BLaER1 (cell line): ENCODE results near the gene LRMDA.
"Not testable (repeated sequence)": the region's sequence is repeated elsewhere in the genome, so short reads cannot be mapped to it uniquely, and the experiment has no call there.

Source experiments
- H3K27ac ChIP-seq: shearing (Covaris generic); formaldehyde crosslinking; 2 replicates; pipeline ENCODE4 v1.8.1; 2022
- H3K27me3 ChIP-seq: shearing (Covaris generic); formaldehyde crosslinking; 2 replicates; pipeline ENCODE4 v1.8.1; 2022
- H3K36me3 ChIP-seq: shearing (Covaris generic); formaldehyde crosslinking; 2 replicates; pipeline ENCODE4 v1.8.1; 2022
- H3K4me1 ChIP-seq: shearing (Covaris generic); formaldehyde crosslinking; 2 replicates; pipeline ENCODE4 v1.8.1; 2022
- H3K4me2 ChIP-seq: shearing (Covaris generic); formaldehyde crosslinking; 2 replicates; pipeline ENCODE4 v1.8.1; 2022
- H3K4me3 ChIP-seq: shearing (Covaris generic); formaldehyde crosslinking; 2 replicates; pipeline ENCODE4 v1.8.1; 2022
- H3K9ac ChIP-seq: shearing (Covaris generic); formaldehyde crosslinking; 2 replicates; pipeline ENCODE4 v1.8.1; 2022
- H3K9me3 ChIP-seq: shearing (Covaris generic); formaldehyde crosslinking; 2 replicates; pipeline ENCODE4 v1.8.1; 2022
- H4K20me1 ChIP-seq: shearing (Covaris generic); formaldehyde crosslinking; 2 replicates; pipeline ENCODE4 v1.8.1; 2022
- Cebpa-rat ChIP-seq: shearing (Covaris generic); IDR thresholded peaks from 2 replicates; pipeline ENCODE4 v1.8.1; 2022

LRMDA gene

GRCh38 chr10:75512203-75512933, 80.9 kb downstream of the LRMDA start:
- H3K4me1 ChIP-seq: peaks cover 7% of the 10 kb centered on the region
- H4K20me1 ChIP-seq: no peaks in the 10 kb centered on the region
- peaks cover 18% of the 10 kb centered on the region for H3K9me3 ChIP-seq
- no peaks in the 10 kb centered on the region for H3K27me3 ChIP-seq
- no peak overlapping the region for H3K9ac ChIP-seq
- H3K4me3 ChIP-seq: no peak overlapping the region
- H3K4me2 ChIP-seq: no peak overlapping the region
- no peak for TF ChIP-seq Cebpa-rat
- H3K27ac ChIP-seq: no peak overlapping the region
- no peaks in the 10 kb centered on the region for H3K36me3 ChIP-seq

- Histone ChIP-seq H3K27ac (no peak overlapping the region), H3K27me3 (no peaks in the 10 kb centered on the region), H3K9ac (no peak overlapping the region), H4K20me1 (no peaks in the 10 kb centered on the region), H3K4me2 (no peak overlapping the region), H3K9me3 (peaks cover 18% of the 10 kb centered on the region), H3K36me3 (no peaks in the 10 kb centered on the region), H3K4me1 (no peaks in the 10 kb centered on the region), H3K4me3 (no peak overlapping the region)
- TF ChIP-seq Cebpa-rat: no peak
Observed at GRCh38 chr10:75513292-75513885, 82.0 kb downstream of the LRMDA start.

DNA sequence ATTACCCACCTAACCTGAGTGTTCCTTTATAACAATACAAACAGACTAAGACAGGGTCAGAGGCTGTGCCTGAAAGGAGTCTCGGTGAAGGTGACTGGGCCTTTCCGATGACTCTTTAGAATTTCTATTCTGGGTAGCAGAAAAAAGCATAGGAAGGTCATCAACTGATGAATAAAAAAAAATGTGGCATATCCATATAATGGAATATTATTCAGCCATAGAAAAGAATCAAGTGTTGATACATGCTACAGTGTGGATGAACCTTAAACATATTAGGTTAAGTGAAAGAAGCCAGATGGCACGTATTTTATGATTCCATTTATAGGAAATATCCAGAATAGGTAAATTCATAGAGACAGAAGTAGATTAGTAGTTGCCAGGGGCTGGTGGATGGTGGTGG, 83.4 kb downstream of the LRMDA start:
- Histone ChIP-seq H3K27me3 (no peaks in the 10 kb centered on the region), H3K9ac (no peak overlapping the region), H3K9me3 (peaks cover 18% of the 10 kb centered on the region), H3K4me2 (no peak overlapping the region), H3K4me3 (no peak overlapping the region), H3K4me1 (no peaks in the 10 kb centered on the region), H3K36me3 (no peaks in the 10 kb centered on the region), H4K20me1 (no peaks in the 10 kb centered on the region), H3K27ac (no peak overlapping the region)
- TF ChIP-seq Cebpa-rat: no peak

GRCh38 chr10:75516154-75516553, 84.7 kb downstream of the LRMDA start:
- H3K27ac ChIP-seq, H3K4me1 ChIP-seq, H3K4me2 ChIP-seq: not testable (repeated sequence)

DNA sequence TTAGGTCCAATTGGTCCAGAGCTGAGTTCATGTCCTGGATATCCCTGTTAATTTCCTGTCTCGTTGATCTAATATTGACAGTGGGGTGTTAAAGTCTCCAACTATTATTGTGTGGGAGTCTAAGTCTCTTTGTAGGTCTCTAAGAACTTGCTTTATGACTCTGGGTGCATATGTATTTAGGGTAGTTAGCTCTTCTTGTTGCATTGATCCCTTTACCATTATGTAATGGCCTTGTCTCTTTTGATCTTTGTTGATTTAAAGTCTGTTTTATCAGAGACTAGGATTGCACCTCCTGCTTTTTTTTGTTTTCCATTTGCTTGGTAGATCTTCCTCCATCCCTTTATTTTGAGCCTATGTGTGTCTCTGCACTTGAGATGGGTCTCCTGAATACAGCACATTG, 87.8 kb downstream of the LRMDA start:
- H4K20me1 ChIP-seq, H3K27me3 ChIP-seq, H3K4me1 ChIP-seq, H3K4me2 ChIP-seq, H3K36me3 ChIP-seq, H3K9ac ChIP-seq, H3K4me3 ChIP-seq, H3K27ac ChIP-seq: not testable (repeated sequence)
- peaks cover 17% of the 10 kb centered on the region for H3K9me3 ChIP-seq

More at GRCh38 chr10:75516154-75516553, 84.7 kb downstream of the LRMDA start:
- peaks cover 18% of the 10 kb centered on the region for H3K9me3 ChIP-seq
- not testable (repeated sequence) for H4K20me1 ChIP-seq, H3K27me3 ChIP-seq, H3K4me3 ChIP-seq, H3K36me3 ChIP-seq, H3K9ac ChIP-seq

DNA sequence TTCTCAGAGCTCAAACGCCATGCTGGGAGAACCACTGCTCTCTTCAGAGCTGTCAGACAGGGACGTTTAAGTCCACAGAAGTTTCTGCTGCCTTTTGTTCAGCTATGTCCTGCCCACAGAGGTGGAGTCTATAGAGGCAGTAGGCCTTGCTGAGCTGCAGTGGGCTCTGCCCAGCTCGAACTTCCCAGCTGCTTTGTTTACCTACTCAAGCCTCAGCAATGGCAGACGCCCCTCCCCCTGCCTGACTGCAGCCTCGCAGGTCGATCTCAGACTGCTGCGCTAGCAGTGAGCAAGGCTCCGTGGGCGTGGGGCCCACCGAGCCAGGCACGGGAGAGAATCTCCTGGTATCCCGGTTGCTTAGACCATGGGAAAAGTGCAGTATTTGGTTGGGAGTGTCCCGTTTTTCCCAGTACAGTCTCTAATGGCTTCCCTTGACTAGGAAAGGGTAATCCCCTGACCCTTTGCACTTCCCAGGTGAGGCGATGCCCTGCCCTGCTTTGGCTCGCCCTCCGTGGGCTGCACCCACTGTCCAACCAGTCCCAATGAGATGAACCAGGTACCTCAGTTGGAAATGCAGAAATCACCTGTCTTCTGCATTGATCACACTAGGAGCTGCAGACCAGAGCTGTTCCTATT, 89.9 kb downstream of the LRMDA start:
- H3K9ac ChIP-seq, H3K4me1 ChIP-seq, H3K27ac ChIP-seq, H3K4me3 ChIP-seq, H3K9me3 ChIP-seq, H3K4me2 ChIP-seq, H3K27me3 ChIP-seq, H4K20me1 ChIP-seq, H3K36me3 ChIP-seq: not testable (repeated sequence)

GRCh38 chr10:75525067-75525466, 93.6 kb downstream of the LRMDA start:
- Histone ChIP-seq H3K4me1 (no peaks in the 10 kb centered on the region), H3K27ac (no peak overlapping the region), H3K27me3 (no peaks in the 10 kb centered on the region), H3K9ac (no peak overlapping the region), H4K20me1 (no peaks in the 10 kb centered on the region), H3K4me2 (no peak overlapping the region), H3K9me3 (no peaks in the 10 kb centered on the region), H3K4me3 (no peak overlapping the region), H3K36me3 (no peaks in the 10 kb centered on the region)
- TF ChIP-seq Cebpa-rat: no peak

DNA sequence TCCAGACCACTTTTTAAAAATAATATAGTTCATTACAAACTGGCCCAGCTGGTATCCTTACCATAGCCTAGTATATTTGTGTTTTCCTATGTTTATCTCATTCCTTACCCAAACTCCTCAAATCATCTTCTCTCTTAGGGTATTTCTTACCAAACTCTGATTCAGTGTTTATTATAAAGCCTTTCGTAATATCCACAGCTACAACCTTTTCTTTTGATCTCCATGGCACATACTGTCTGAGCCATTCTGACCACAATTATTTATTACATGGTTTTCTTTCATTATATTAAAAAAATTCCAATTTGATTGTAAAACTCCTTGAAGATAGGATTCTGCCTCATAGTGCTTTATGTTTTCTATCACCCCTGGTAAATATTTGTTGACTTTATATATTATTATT, 94.2 kb downstream of the LRMDA start:
- no peak for TF ChIP-seq Cebpa-rat
- no peaks in the 10 kb centered on the region for H3K4me1 ChIP-seq
- no peaks in the 10 kb centered on the region for H3K36me3 ChIP-seq
- no peaks in the 10 kb centered on the region for H3K9me3 ChIP-seq
- H3K9ac ChIP-seq: no peak overlapping the region
- H4K20me1 ChIP-seq: no peaks in the 10 kb centered on the region
- H3K27ac ChIP-seq: no peak overlapping the region
- no peak overlapping the region for H3K4me3 ChIP-seq
- no peak overlapping the region for H3K4me2 ChIP-seq
- no peaks in the 10 kb centered on the region for H3K27me3 ChIP-seq

GRCh38 chr10:75527542-75527941, 96.1 kb downstream of the LRMDA start:
- no peaks in the 10 kb centered on the region for H4K20me1 ChIP-seq
- no peak for TF ChIP-seq Cebpa-rat
- no peaks in the 10 kb centered on the region for H3K27me3 ChIP-seq
- no peaks in the 10 kb centered on the region for H3K9me3 ChIP-seq
- H3K27ac ChIP-seq: no peak overlapping the region
- no peak overlapping the region for H3K4me2 ChIP-seq
- H3K4me3 ChIP-seq: no peak overlapping the region
- no peaks in the 10 kb centered on the region for H3K4me1 ChIP-seq
- no peak overlapping the region for H3K9ac ChIP-seq
- H3K36me3 ChIP-seq: no peaks in the 10 kb centered on the region

DNA sequence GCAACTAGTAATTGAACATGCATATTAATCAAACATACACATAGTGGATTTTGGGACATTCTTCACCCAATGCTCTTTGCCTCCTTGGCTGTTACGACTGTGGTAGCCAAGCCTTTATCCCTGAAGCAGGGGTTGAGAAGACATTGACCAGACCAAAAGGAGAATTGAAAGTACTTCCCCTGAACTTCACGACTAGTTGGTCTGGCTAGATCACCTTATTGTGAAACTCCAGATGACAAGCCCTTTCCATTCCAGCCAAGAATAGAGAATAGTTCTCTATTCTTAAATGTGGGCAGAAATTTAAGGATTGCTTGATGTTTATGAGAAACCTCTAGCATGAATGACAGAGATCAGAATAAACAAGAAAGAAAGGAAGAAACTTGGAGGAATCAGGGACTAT, 97.0 kb downstream of the LRMDA start:
- Histone ChIP-seq H3K9me3 (no peaks in the 10 kb centered on the region), H3K4me2 (no peak overlapping the region), H3K36me3 (no peaks in the 10 kb centered on the region), H3K4me3 (no peak overlapping the region), H3K9ac (no peak overlapping the region), H3K4me1 (no peaks in the 10 kb centered on the region), H3K27me3 (no peaks in the 10 kb centered on the region), H4K20me1 (no peaks in the 10 kb centered on the region), H3K27ac (no peak overlapping the region)
- TF ChIP-seq Cebpa-rat: no peak
